H9 (cell line): ENCODE measurements around the gene NOS1AP. TPM values are rescaled to one million over a fixed set of nuclear protein-coding genes. Genes with fewer than 3 reads are reported as not detected.

ENCODE experiments used
- DNase-seq: peaks from one replicate; pipeline ENCODE4 v3.0.0-alpha.2; 2017
- H2AFZ ChIP-seq: one replicate; pipeline ENCODE4 v1.6.1; 2013; ENCODE audit warnings: mild to moderate bottlenecking, low read length, control low read depth, moderate library complexity
- H2AK5ac ChIP-seq: 2 replicates; pipeline ENCODE4 v1.6.1; 2013; ENCODE audit warnings: low read length, control low read depth, mixed read lengths; ENCODE audit not compliant: insufficient read length
- H2BK120ac ChIP-seq: one replicate; pipeline ENCODE4 v1.6.1; 2013; ENCODE audit warnings: low read depth, mild to moderate bottlenecking, low read length, control low read depth, inconsistent platforms; ENCODE audit not compliant: poor library complexity, severe bottlenecking
- H2BK12ac ChIP-seq: 2 replicates; pipeline ENCODE4 v1.6.1; 2013; ENCODE audit warnings: low read length, control low read depth, mixed read lengths, low read depth; ENCODE audit not compliant: insufficient read length
- H2BK15ac ChIP-seq: 2 replicates; pipeline ENCODE4 v1.6.1; 2013; ENCODE audit warnings: low read depth, low read length, control low read depth
- H2BK20ac ChIP-seq: one replicate; pipeline ENCODE4 v1.6.1; 2013; ENCODE audit warnings: low read depth, mild to moderate bottlenecking, low read length, control low read depth, inconsistent platforms; ENCODE audit not compliant: poor library complexity, severe bottlenecking
- H2BK5ac ChIP-seq: 2 replicates; pipeline ENCODE4 v1.6.1; 2013; ENCODE audit warnings: low read length, control low read depth, mixed read lengths; ENCODE audit not compliant: insufficient read length
- H3K14ac ChIP-seq: 2 replicates; pipeline ENCODE4 v1.6.1; 2013; ENCODE audit warnings: low read length, control low read depth; ENCODE audit not compliant: insufficient read depth
- H3K18ac ChIP-seq: 2 replicates; pipeline ENCODE4 v1.6.1; 2013; ENCODE audit warnings: low read depth, mild to moderate bottlenecking, mixed read lengths, low read length, control low read depth; ENCODE audit not compliant: insufficient read length
- H3K23ac ChIP-seq: 2 replicates; pipeline ENCODE4 v1.6.1; 2013; ENCODE audit warnings: low read length, control low read depth, mixed read lengths, low read depth; ENCODE audit not compliant: insufficient read length
- H3K23me2 ChIP-seq: 2 replicates; pipeline ENCODE4 v1.6.1; 2013; ENCODE audit warnings: low read depth, mild to moderate bottlenecking, mixed read lengths, low read length, control low read depth; ENCODE audit not compliant: insufficient read length, poor library complexity, severe bottlenecking
- H3K27ac ChIP-seq: 2 replicates; pipeline ENCODE4 v1.5.1; 2013; ENCODE audit warnings: low read length, control low read depth, mixed read lengths, low read depth; ENCODE audit not compliant: insufficient read length
- H3K27me3 ChIP-seq: 2 replicates; pipeline ENCODE4 v1.6.1; 2013; ENCODE audit warnings: low read length, control low read depth, inconsistent platforms; ENCODE audit not compliant: insufficient read depth
- H3K4ac ChIP-seq: 2 replicates; pipeline ENCODE4 v1.6.1; 2013; ENCODE audit warnings: low read depth, mild to moderate bottlenecking, control low read depth, inconsistent platforms, low read length, moderate library complexity
- H3K4me1 ChIP-seq: 2 replicates; pipeline ENCODE4 v1.6.1; 2013; ENCODE audit warnings: low read length, control low read depth, inconsistent platforms; ENCODE audit not compliant: insufficient read depth
- H3K4me2 ChIP-seq: 2 replicates; pipeline ENCODE4 v1.6.1; 2013; ENCODE audit warnings: low read length, control low read depth, mixed read lengths; ENCODE audit not compliant: insufficient read length, insufficient read depth
- H3K56ac ChIP-seq: 2 replicates; pipeline ENCODE4 v1.6.1; 2013; ENCODE audit warnings: low read depth, mild to moderate bottlenecking, mixed read lengths, low read length, control low read depth; ENCODE audit not compliant: insufficient read length
- H3K79me1 ChIP-seq: 2 replicates; pipeline ENCODE4 v1.6.1; 2013; ENCODE audit warnings: low read depth, mild to moderate bottlenecking, moderate library complexity, low read length, control low read depth, inconsistent platforms; ENCODE audit not compliant: insufficient read depth, poor library complexity, severe bottlenecking
- H3K79me2 ChIP-seq: 2 replicates; pipeline ENCODE4 v1.6.1; 2013; ENCODE audit warnings: low read length, control low read depth, inconsistent platforms; ENCODE audit not compliant: insufficient read depth
- H3K9ac ChIP-seq: 2 replicates; pipeline ENCODE4 v1.6.1; 2013; ENCODE audit warnings: low read length, control low read depth, mixed read lengths; ENCODE audit not compliant: insufficient read length; ENCODE audit errors: extremely low read depth
- H3K9me3 ChIP-seq: one replicate; pipeline ENCODE4 v1.6.1; 2013; ENCODE audit warnings: low read depth, low read length, inconsistent platforms; ENCODE audit not compliant: control insufficient read depth
- H3T11ph ChIP-seq: one replicate; pipeline ENCODE4 v1.6.1; 2013; ENCODE audit warnings: mild to moderate bottlenecking, low read length, control low read depth, inconsistent platforms
- H4K20me1 ChIP-seq: one replicate; pipeline ENCODE4 v1.6.1; 2013; ENCODE audit not compliant: control insufficient read depth, insufficient read length, insufficient read depth
- H4K5ac ChIP-seq: 2 replicates; pipeline ENCODE4 v1.6.1; 2013; ENCODE audit warnings: low read depth, mild to moderate bottlenecking, mixed read lengths, low read length, control low read depth; ENCODE audit not compliant: insufficient read length
- H4K8ac ChIP-seq: replicated peaks from 2 replicates; pipeline ENCODE4 v1.6.1; 2013; ENCODE audit warnings: low read length, control low read depth, mixed read lengths, low read depth; ENCODE audit not compliant: insufficient read length
- H4K91ac ChIP-seq: 2 replicates; pipeline ENCODE4 v1.6.1; 2013; ENCODE audit warnings: low read depth, mild to moderate bottlenecking, moderate library complexity, mixed read lengths, low read length, control low read depth; ENCODE audit not compliant: insufficient read length
- H3K27ac Mint-ChIP-seq, 3 experiments: 2 replicates in 2 of 3; 3 replicates in 1 of 3; pipeline ENCODE4 v1.8.0; 2020 to 2021; ENCODE audit warnings: mixed read lengths in 3 of 3, mild to moderate bottlenecking in 1 of 3, moderate library complexity in 1 of 3
- H3K27me3 Mint-ChIP-seq: 2 replicates; pipeline ENCODE4 v1.8.0; 2021; ENCODE audit warnings: low read depth, mild to moderate bottlenecking, moderate library complexity, mixed read lengths
- H3K36me3 Mint-ChIP-seq, 3 experiments: 2 replicates in 2 of 3; 3 replicates in 1 of 3; pipeline ENCODE4 v1.8.0; 2020 to 2021; ENCODE audit warnings: low read depth in 3 of 3, mixed read lengths in 3 of 3; ENCODE audit not compliant: insufficient read depth in 1 of 3
- H3K4me1 Mint-ChIP-seq, 2 experiments: 2 replicates each; pipeline ENCODE4 v1.8.0; 2020; ENCODE audit warnings: mixed read lengths in 2 of 2
- H3K4me3 Mint-ChIP-seq, 2 experiments: 2 replicates in 1 of 2; 3 replicates in 1 of 2; pipeline ENCODE4 v1.8.0; 2020 to 2021; ENCODE audit warnings: mild to moderate bottlenecking in 2 of 2, mixed read lengths in 2 of 2, moderate library complexity in 1 of 2
- H3K9me3 Mint-ChIP-seq, 2 experiments: 2 replicates in 1 of 2; 3 replicates in 1 of 2; pipeline ENCODE4 v1.8.0; 2020; ENCODE audit warnings: mild to moderate bottlenecking in 2 of 2, mixed read lengths in 2 of 2, moderate library complexity in 1 of 2
- WGBS: extraction: QIAGEN DNeasy Blood & Tissue Kit; methylation state at CpG from one replicate; pipeline ENCODE4 v1.1.7; 2013; ENCODE audit warnings: missing lambda C conversion rate, low lambda C conversion rate, mixed read lengths; ENCODE audit not compliant: insufficient read length; ENCODE audit errors: extremely low coverage; 5-methylcytosine and 5-hydroxymethylcytosine counted together
- total RNA-seq: library from RNA; stranded (reverse); gene quantifications from 2 replicates; pipeline ENCODE4 v1.2.1, GENCODE V29; 2021
- TF ChIP-seq, protein P1 (sequence below): fragments of 200-600 bp; sonication (generic); conservative IDR thresholded peaks from 3 replicates; pipeline ENCODE4 v1.8.0; 2021; ENCODE audit warnings: antibody characterized with exemption, mild to moderate bottlenecking

Gene NOS1AP
- total RNA-seq, 1 experiment from 2014 or later: 8.4 TPM

DNA sequence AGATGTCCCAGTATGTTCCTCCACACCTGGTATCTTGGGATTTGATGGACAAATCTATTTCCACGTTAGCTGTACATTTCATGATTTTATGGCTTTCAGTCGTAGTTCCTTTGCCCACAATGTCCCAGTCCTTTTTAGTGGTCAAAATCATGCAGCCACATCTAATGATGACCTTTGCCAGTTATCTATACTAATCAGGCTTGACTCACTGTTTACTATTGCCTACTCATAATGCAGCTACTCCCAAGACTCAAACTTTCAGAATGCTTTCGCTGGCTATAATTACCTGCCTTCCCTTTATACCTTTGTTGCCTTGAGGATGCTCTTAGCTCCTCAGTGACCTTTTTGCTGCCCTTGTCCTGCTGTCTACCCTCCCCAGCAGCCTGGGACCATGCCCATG is 6.4 kb downstream of the NOS1AP start:
- TF ChIP-seq, protein P1, sequence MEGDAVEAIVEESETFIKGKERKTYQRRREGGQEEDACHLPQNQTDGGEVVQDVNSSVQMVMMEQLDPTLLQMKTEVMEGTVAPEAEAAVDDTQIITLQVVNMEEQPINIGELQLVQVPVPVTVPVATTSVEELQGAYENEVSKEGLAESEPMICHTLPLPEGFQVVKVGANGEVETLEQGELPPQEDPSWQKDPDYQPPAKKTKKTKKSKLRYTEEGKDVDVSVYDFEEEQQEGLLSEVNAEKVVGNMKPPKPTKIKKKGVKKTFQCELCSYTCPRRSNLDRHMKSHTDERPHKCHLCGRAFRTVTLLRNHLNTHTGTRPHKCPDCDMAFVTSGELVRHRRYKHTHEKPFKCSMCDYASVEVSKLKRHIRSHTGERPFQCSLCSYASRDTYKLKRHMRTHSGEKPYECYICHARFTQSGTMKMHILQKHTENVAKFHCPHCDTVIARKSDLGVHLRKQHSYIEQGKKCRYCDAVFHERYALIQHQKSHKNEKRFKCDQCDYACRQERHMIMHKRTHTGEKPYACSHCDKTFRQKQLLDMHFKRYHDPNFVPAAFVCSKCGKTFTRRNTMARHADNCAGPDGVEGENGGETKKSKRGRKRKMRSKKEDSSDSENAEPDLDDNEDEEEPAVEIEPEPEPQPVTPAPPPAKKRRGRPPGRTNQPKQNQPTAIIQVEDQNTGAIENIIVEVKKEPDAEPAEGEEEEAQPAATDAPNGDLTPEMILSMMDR: no peak
- H4K91ac ChIP-seq: no peak overlapping the region
- H3K79me2 ChIP-seq: peaks cover 14% of the 10 kb centered on the region; the same call in 1 of the 2 replicates
- H4K5ac ChIP-seq: no peak overlapping the region
- H3K27ac ChIP-seq: no peak overlapping the region
- peaks cover 16 to 23% (median 19%) of the 10 kb centered on the region in 3 experiments for H3K36me3 Mint-ChIP-seq
- H4K20me1 ChIP-seq: no peaks in the 10 kb centered on the region
- peaks cover 15% of the 10 kb centered on the region for H3K4me1 ChIP-seq
- H2BK120ac ChIP-seq: no peak overlapping the region
- H3K9ac ChIP-seq: no peak overlapping the region
- H2BK15ac ChIP-seq: no peak overlapping the region
- no CpG with 5 or more reads among the region's 3 CpGs for WGBS
- H3K18ac ChIP-seq: no peak overlapping the region
- no peaks in the 10 kb centered on the region for H3K27me3 ChIP-seq
- H3K23ac ChIP-seq: no peak overlapping the region
- no peaks in the 10 kb centered on the region for H3K9me3 ChIP-seq
- H3K4me2 ChIP-seq: no peak overlapping the region
- H3K79me1 ChIP-seq: peaks cover 6% of the 10 kb centered on the region
- peaks cover 3% of the 10 kb centered on the region for H3K27me3 Mint-ChIP-seq
- H2AK5ac ChIP-seq: no peak overlapping the region
- H3K9me3 Mint-ChIP-seq: peaks cover 4 to 6% of the 10 kb centered on the region in 2 experiments; a peak in 3 of 5 replicates
- H3K14ac ChIP-seq: no peak overlapping the region
- no peak overlapping the region for H3K4me3 Mint-ChIP-seq
- no peak overlapping the region for H2BK5ac ChIP-seq
- H4K8ac ChIP-seq: no peak overlapping the region
- no peak overlapping the region for H2AFZ ChIP-seq
- no peak overlapping the region for H3K56ac ChIP-seq
- peaks cover 54 to 60% of the 10 kb centered on the region in 2 experiments for H3K4me1 Mint-ChIP-seq
- H3T11ph ChIP-seq: no peak overlapping the region
- H3K27ac Mint-ChIP-seq: no peak overlapping the region
- H3K23me2 ChIP-seq: peaks cover 6% of the 10 kb centered on the region
- H2BK20ac ChIP-seq: no peak overlapping the region
- H3K4ac ChIP-seq: no peak overlapping the region
- no peak overlapping the region for H2BK12ac ChIP-seq
- no peak for DNase-seq
